Chondrocyte (in vitro differentiated cells): ENCODE data around the gene ALPK3. TPM values are rescaled to one million over a fixed set of nuclear protein-coding genes. Genes with fewer than 3 reads are reported as not detected.

Experiments
- DNase-seq: peaks from one replicate; pipeline ENCODE4 v3.0.0; 2021; ENCODE audit warnings: mixed read lengths, low spot score
- H3K27ac Mint-ChIP-seq: one replicate; pipeline ENCODE4 v1.8.0; 2021; ENCODE audit warnings: mild to moderate bottlenecking, moderate library complexity, mixed read lengths; ENCODE audit not compliant: unreplicated experiment
- H3K27me3 Mint-ChIP-seq: 2 replicates; pipeline ENCODE4 v1.8.0; 2021; ENCODE audit warnings: low read depth, mixed read lengths
- H3K36me3 Mint-ChIP-seq: 2 replicates; pipeline ENCODE4 v1.8.0; 2021; ENCODE audit warnings: low read depth, mixed read lengths
- H3K4me1 Mint-ChIP-seq: 2 replicates; pipeline ENCODE4 v1.8.0; 2021; ENCODE audit warnings: low read depth, mild to moderate bottlenecking, mixed read lengths
- H3K4me3 Mint-ChIP-seq: one replicate; pipeline ENCODE4 v1.8.0; 2021; ENCODE audit warnings: mild to moderate bottlenecking, moderate library complexity, mixed read lengths; ENCODE audit not compliant: unreplicated experiment
- H3K9me3 Mint-ChIP-seq: 2 replicates; pipeline ENCODE4 v1.8.0; 2021; ENCODE audit warnings: low read depth, mixed read lengths
- total RNA-seq: library from RNA; stranded (reverse); gene quantifications from 3 replicates; pipeline ENCODE4 v1.2.1, GENCODE V29; 2021
- TF ChIP-seq, protein P1 (sequence below): fragments of 200-600 bp; sonication (generic); IDR thresholded peaks from 2 replicates; pipeline ENCODE4 v1.5.0; 2021; ENCODE audit warnings: antibody characterized with exemption, mild to moderate bottlenecking, moderate library complexity

Gene ALPK3
- total RNA-seq, 1 donor from 2014 or later: 6.4 TPM

GRCh38 chr15:84797212-84797611 lies 19.9 kb upstream of the ALPK3 start:
- Mint-ChIP-seq H3K9me3 (no peaks in the 10 kb centered on the region), H3K27ac (peak overlapping the region; percentile 91), H3K36me3 (peaks cover 38% of the 10 kb centered on the region), H3K4me1 (peaks cover 24% of the 10 kb centered on the region), H3K27me3 (no peaks in the 10 kb centered on the region), H3K4me3 (no peak overlapping the region)
- TF ChIP-seq, protein P1, sequence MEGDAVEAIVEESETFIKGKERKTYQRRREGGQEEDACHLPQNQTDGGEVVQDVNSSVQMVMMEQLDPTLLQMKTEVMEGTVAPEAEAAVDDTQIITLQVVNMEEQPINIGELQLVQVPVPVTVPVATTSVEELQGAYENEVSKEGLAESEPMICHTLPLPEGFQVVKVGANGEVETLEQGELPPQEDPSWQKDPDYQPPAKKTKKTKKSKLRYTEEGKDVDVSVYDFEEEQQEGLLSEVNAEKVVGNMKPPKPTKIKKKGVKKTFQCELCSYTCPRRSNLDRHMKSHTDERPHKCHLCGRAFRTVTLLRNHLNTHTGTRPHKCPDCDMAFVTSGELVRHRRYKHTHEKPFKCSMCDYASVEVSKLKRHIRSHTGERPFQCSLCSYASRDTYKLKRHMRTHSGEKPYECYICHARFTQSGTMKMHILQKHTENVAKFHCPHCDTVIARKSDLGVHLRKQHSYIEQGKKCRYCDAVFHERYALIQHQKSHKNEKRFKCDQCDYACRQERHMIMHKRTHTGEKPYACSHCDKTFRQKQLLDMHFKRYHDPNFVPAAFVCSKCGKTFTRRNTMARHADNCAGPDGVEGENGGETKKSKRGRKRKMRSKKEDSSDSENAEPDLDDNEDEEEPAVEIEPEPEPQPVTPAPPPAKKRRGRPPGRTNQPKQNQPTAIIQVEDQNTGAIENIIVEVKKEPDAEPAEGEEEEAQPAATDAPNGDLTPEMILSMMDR: no peak
- peak; percentile 7 for DNase-seq

GRCh38 chr15:84797801-84798200 lies 19.4 kb upstream of the ALPK3 start:
- Mint-ChIP-seq H3K9me3 (no peaks in the 10 kb centered on the region), H3K4me1 (peaks cover 18% of the 10 kb centered on the region), H3K4me3 (no peak overlapping the region), H3K36me3 (peaks cover 42% of the 10 kb centered on the region), H3K27ac (peak overlapping the region; percentile 91), H3K27me3 (no peaks in the 10 kb centered on the region)
- DNase-seq: peak; percentile 62
- TF ChIP-seq, protein P1: no peak

GRCh38 chr15:84798436-84798946 lies 18.7 kb upstream of the ALPK3 start:
- Mint-ChIP-seq H3K27ac (peak overlapping the region; percentile 0), H3K27me3 (no peaks in the 10 kb centered on the region), H3K36me3 (peaks cover 45% of the 10 kb centered on the region), H3K9me3 (no peaks in the 10 kb centered on the region), H3K4me1 (peaks cover 17% of the 10 kb centered on the region), H3K4me3 (no peak overlapping the region)
- peak; percentile 73 for DNase-seq
- TF ChIP-seq, protein P1: no peak

GRCh38 chr15:84799511-84800187 lies 17.5 kb upstream of the ALPK3 start:
- Mint-ChIP-seq H3K36me3 (peaks cover 45% of the 10 kb centered on the region), H3K4me3 (no peak overlapping the region), H3K4me1 (peaks cover 14% of the 10 kb centered on the region), H3K27me3 (no peaks in the 10 kb centered on the region), H3K9me3 (no peaks in the 10 kb centered on the region), H3K27ac (no peak overlapping the region)
- TF ChIP-seq, protein P1: no peak
- peak; percentile 75 for DNase-seq

- Mint-ChIP-seq H3K4me3 (no peak overlapping the region), H3K9me3 (no peaks in the 10 kb centered on the region), H3K4me1 (peaks cover 14% of the 10 kb centered on the region), H3K27ac (no peak overlapping the region), H3K36me3 (peaks cover 49% of the 10 kb centered on the region), H3K27me3 (no peaks in the 10 kb centered on the region)
- no peak for DNase-seq
- TF ChIP-seq, protein P1: no peak
Measured at GRCh38 chr15:84800365-84800806, 16.8 kb upstream of the ALPK3 start.
